Thoracic aorta (tissue), 2 donors: ENCODE measurements around the gene ASB10. TPM values are rescaled to one million over a fixed set of nuclear protein-coding genes. Genes with fewer than 3 reads are reported as not detected.

Experiments used
- ATAC-seq: fragments of 150-250 bp; one replicate; pipeline ENCODE4 v1.8.0; 2017; ENCODE audit warnings: low read depth; ENCODE audit not compliant: insufficient number of reproducible peaks, low FRiP score
- DNase-seq: peaks from one replicate; pipeline ENCODE4 v3.0.0-alpha.2; 2020; ENCODE audit warnings: low spot score
- H3K27ac ChIP-seq, 2 donors: fragments of 200-600 bp; sonication (generic); 1 replicate in 1 of 2; 2 replicates in 1 of 2; pipeline ENCODE4 v1.5.1; 2016; ENCODE audit warnings: mild to moderate bottlenecking in 2 of 2, moderate library complexity in 2 of 2
- H3K27me3 ChIP-seq: fragments of 200-600 bp; sonication (generic); replicated peaks from 2 replicates; pipeline ENCODE4 v1.6.0; 2016; ENCODE audit warnings: mild to moderate bottlenecking; ENCODE audit not compliant: insufficient read depth
- H3K36me3 ChIP-seq: fragments of 200-600 bp; sonication (generic); one replicate; pipeline ENCODE4 v1.5.1; 2016
- H3K4me1 ChIP-seq, 2 donors: fragments of 200-600 bp; sonication (generic); 1 replicate in 1 of 2; 2 replicates in 1 of 2; pipeline versions ENCODE4 v1.5.1 to v1.6.0; 2016; ENCODE audit warnings: low read depth in 2 of 2, mild to moderate bottlenecking in 1 of 2; ENCODE audit not compliant: control insufficient read depth in 1 of 2
- H3K4me3 ChIP-seq: fragments of 200-600 bp; sonication (generic); 2 replicates; pipeline ENCODE4 v1.5.1; 2016; ENCODE audit warnings: mild to moderate bottlenecking
- H3K9me3 ChIP-seq: fragments of 200-600 bp; sonication (generic); 2 replicates; pipeline ENCODE4 v1.5.1; 2016
- CTCF ChIP-seq: fragments of 200-600 bp; sonication (generic); IDR thresholded peaks from one replicate; pipeline ENCODE4 v1.5.1; 2019; ENCODE audit warnings: antibody characterized with exemption
- total RNA-seq, 2 donors: library from RNA; depleted of rRNA; stranded (reverse); fragments of >200 nt; gene quantifications; one replicate each; pipeline versions ENCODE4 v1.1.0 to v1.2.3, GENCODE V29; 2016

ASB10 gene
- not detected for total RNA-seq

- H3K27me3 ChIP-seq, result no peaks in the 10 kb centered on the region
- no peak within 1 kb of the TSS for H3K27ac ChIP-seq
- H3K36me3 ChIP-seq, result no peaks in the 10 kb centered on the region
- no peak for DNase-seq
- no peak for TF ChIP-seq CTCF
- no peak within 1 kb of the TSS for H3K4me3 ChIP-seq
- H3K4me1 ChIP-seq, result no peaks in the 10 kb centered on the region
- no peaks in the 10 kb centered on the region for H3K9me3 ChIP-seq
- no peak for ATAC-seq
Observed at GRCh38 chr7:151186640-151187408, at the start of gene ASB10. ASB10 (minus strand) TSS chr7:151187250; CDS start chr7:151187130, 120 bp downstream.

GRCh38 chr7:151236406-151236805 lies 49.4 kb upstream of the ASB10 start:
- no peak overlapping the region for H3K27ac ChIP-seq
- H3K27me3 ChIP-seq, result no peaks in the 10 kb centered on the region
- no peak overlapping the region for H3K4me3 ChIP-seq
- H3K4me1 ChIP-seq, result peaks cover 10 to 30% of the 10 kb centered on the region in 2 donors
- no peaks in the 10 kb centered on the region for H3K9me3 ChIP-seq
- no peak for TF ChIP-seq CTCF
- ATAC-seq, result no peak
- H3K36me3 ChIP-seq, result peaks cover 46% of the 10 kb centered on the region
- no peak for DNase-seq

- ATAC-seq, result no peak
- H3K27ac ChIP-seq, result no peak overlapping the region
- no peaks in the 10 kb centered on the region for H3K9me3 ChIP-seq
- H3K4me1 ChIP-seq, result peaks cover 10 to 26% of the 10 kb centered on the region in 2 donors
- H3K27me3 ChIP-seq, result no peaks in the 10 kb centered on the region
- TF ChIP-seq CTCF, result no peak
- no peak overlapping the region for H3K4me3 ChIP-seq
- DNase-seq, result no peak
- H3K36me3 ChIP-seq, result peaks cover 46% of the 10 kb centered on the region
Observed at GRCh38 chr7:151235091-151235787, 48.2 kb upstream of the ASB10 start.

GRCh38 chr7:151233804-151234203 lies 46.8 kb upstream of the ASB10 start:
- no peak for ATAC-seq
- Histone ChIP-seq H3K9me3 (no peaks in the 10 kb centered on the region), H3K4me3 (peak overlapping the region; percentile 95), H3K27ac (peak overlapping the region; percentile 90 to 93), H3K27me3 (no peaks in the 10 kb centered on the region), H3K36me3 (peaks cover 33% of the 10 kb centered on the region), H3K4me1 (peaks cover 10 to 26% of the 10 kb centered on the region in 2 donors)
- DNase-seq, result no peak
- no peak for TF ChIP-seq CTCF

- Histone ChIP-seq H3K36me3 (peaks cover 28% of the 10 kb centered on the region), H3K4me1 (peaks cover 10 to 29% of the 10 kb centered on the region in 2 donors), H3K4me3 (peak overlapping the region; percentile 95), H3K9me3 (no peaks in the 10 kb centered on the region), H3K27me3 (no peaks in the 10 kb centered on the region), H3K27ac (peak overlapping the region; percentile 90 to 93)
- ATAC-seq (peak; percentile 29), DNase-seq (peak; percentile 59)
- no peak for TF ChIP-seq CTCF
Observed at GRCh38 chr7:151232917-151233701, 46.1 kb upstream of the ASB10 start.
